ENCODE measurements around the gene PECR. TPM values are rescaled to one million over a fixed set of nuclear protein-coding genes. Genes with fewer than 3 reads are reported as not detected.

Gene PECR
- total and polyA plus RNA-seq, 2 of the 13 experiments (the other 11 are each of a cell fraction or from before 2014, with no cell fraction given): 151 to 153 TPM

- TF ChIP-seq ZHX1 (CRISPR knock-in tag; IDR thresholded peaks at IDR 0.05; ENCODE audit: low read depth) (no peak), POGK (CRISPR knock-in tag; conservative IDR thresholded peaks at IDR 0.05) (no peak), ZNF605 (CRISPR knock-in tag; IDR thresholded peaks at IDR 0.05) (peak; percentile 90; the same call in 1 of the 2 replicates), SP140L (CRISPR knock-in tag; IDR thresholded peaks at IDR 0.05; ENCODE audit: borderline replicate concordance) (no peak), ZNF331 (CRISPR knock-in tag; IDR thresholded peaks at IDR 0.05) (0 out of 2 replicates have a peak, but pooled peaks have one; percentile 9), NR0B2 (CRISPR knock-in tag; IDR thresholded peaks at IDR 0.05) (no peak), CC2D1A (CRISPR knock-in tag; IDR thresholded peaks at IDR 0.05) (no peak), THRA (CRISPR knock-in tag; IDR thresholded peaks at IDR 0.05; ENCODE audit: borderline replicate concordance) (0 out of 2 replicates have a peak, but pooled peaks have one; percentile 11), HMGXB4 (CRISPR knock-in tag; IDR thresholded peaks at IDR 0.05; ENCODE audit: borderline replicate concordance in 1 of 2, low read depth in 1 of 2) (peak; percentile 22 to 70; a peak in 3 of 4 replicates), ZNF547 (CRISPR knock-in tag; IDR thresholded peaks at IDR 0.05) (no peak), RARG (CRISPR knock-in tag; IDR thresholded peaks at IDR 0.05; ENCODE audit: low read depth) (no peak), GATAD2A (CRISPR knock-in tag; IDR thresholded peaks at IDR 0.05) (no peak; the same call in 1 of the 2 replicates), MEIS1 (CRISPR knock-in tag; IDR thresholded peaks at IDR 0.05; ENCODE audit: borderline replicate concordance) (0 out of 2 replicates have a peak, but pooled peaks have one; percentile 41), SRY (CRISPR knock-in tag; IDR thresholded peaks at IDR 0.05) (no peak), KAT7 (CRISPR knock-in tag; IDR thresholded peaks at IDR 0.05; ENCODE audit: borderline replicate concordance) (peak; percentile 67; the same call in 1 of the 2 replicates), SMARCE1 (IDR thresholded peaks at IDR 0.05; ENCODE audit: borderline replicate concordance) (no peak), ISX (CRISPR knock-in tag; conservative IDR thresholded peaks at IDR 0.05) (no peak), MXD1 (CRISPR knock-in tag; IDR thresholded peaks at IDR 0.05) (no peak), SIN3A (IDR thresholded peaks at IDR 0.05; ENCODE audit: borderline replicate concordance, low read depth, low read length) (peak; percentile 74; the same call in 1 of the 2 replicates), BHLHE40 (IDR thresholded peaks at IDR 0.05; ENCODE audit: low read length) (0 out of 2 replicates have a peak, but pooled peaks have one; percentile 39)
Measured at GRCh38 chr2:216114714-216115531, 33.3 kb upstream of the PECR start (continued).
